HAP-1 (cell line): ENCODE results near the gene KCNJ5.

ENCODE experiments used
- DNase-seq, 2 experiments: peaks; one replicate each; pipeline ENCODE4 v3.0.0-alpha.2; 2016 to 2020; ENCODE audit warnings: low spot score in 2 of 2
- H3K27me3 ChIP-seq: fragments of 250-450 bp; sonication (Bioruptor Pico); 2 replicates; pipeline ENCODE4 v1.5.1; 2020; ENCODE audit warnings: low read depth, mild to moderate bottlenecking, moderate library complexity
- H3K36me3 ChIP-seq: fragments of 250-450 bp; sonication (Bioruptor Pico); replicated peaks from 2 replicates; pipeline ENCODE4 v1.5.1; 2020; ENCODE audit warnings: mild to moderate bottlenecking
- H3K4me1 ChIP-seq: fragments of 250-450 bp; sonication (Bioruptor Pico); 2 replicates; pipeline ENCODE4 v1.5.1; 2020; ENCODE audit warnings: mild to moderate bottlenecking
- H3K4me3 ChIP-seq: fragments of 250-450 bp; sonication (Bioruptor Pico); 2 replicates; pipeline ENCODE4 v1.5.1; 2020; ENCODE audit warnings: mild to moderate bottlenecking, moderate library complexity
- H3K9me3 ChIP-seq: fragments of 250-450 bp; sonication (Bioruptor Pico); 2 replicates; pipeline ENCODE4 v1.5.1; 2020; ENCODE audit warnings: mild to moderate bottlenecking, moderate library complexity
- in situ Hi-C: fragments of 300-500 bp; cut with MboI; formaldehyde crosslinking; loops from 3 replicates; pipeline ENCODE4 v1.14.3; 2020; ENCODE audit warnings: low sequenced_read_pairs, inconsistent platforms, mixed read lengths

Gene KCNJ5

GRCh38 chr11:128929468-128929867 lies 38.3 kb downstream of the KCNJ5 start:
- Histone ChIP-seq H3K27me3 (no peaks in the 10 kb centered on the region), H3K36me3 (no peaks in the 10 kb centered on the region), H3K9me3 (no peaks in the 10 kb centered on the region), H3K4me3 (no peak overlapping the region), H3K4me1 (no peaks in the 10 kb centered on the region)
- DNase-seq = no peak
- in situ Hi-C loops = no loop called here

- in situ Hi-C loops = no loop called here
- Histone ChIP-seq H3K36me3 (no peaks in the 10 kb centered on the region), H3K27me3 (no peaks in the 10 kb centered on the region), H3K4me1 (no peaks in the 10 kb centered on the region), H3K9me3 (no peaks in the 10 kb centered on the region), H3K4me3 (no peak overlapping the region)
- DNase-seq = no peak
Observed at GRCh38 chr11:128929991-128930390, 38.8 kb downstream of the KCNJ5 start.

- no peak for DNase-seq
- H3K4me1 ChIP-seq = no peaks in the 10 kb centered on the region
- no peak overlapping the region for H3K4me3 ChIP-seq
- in situ Hi-C loops = no loop called here
- H3K9me3 ChIP-seq = no peaks in the 10 kb centered on the region
- H3K36me3 ChIP-seq = no peaks in the 10 kb centered on the region
- H3K27me3 ChIP-seq = no peaks in the 10 kb centered on the region
Observed at GRCh38 chr11:128931066-128931465, 39.9 kb downstream of the KCNJ5 start.

- no peaks in the 10 kb centered on the region for H3K36me3 ChIP-seq
- no peak for DNase-seq
- no peaks in the 10 kb centered on the region for H3K9me3 ChIP-seq
- in situ Hi-C loops = no loop called here
- no peaks in the 10 kb centered on the region for H3K27me3 ChIP-seq
- H3K4me1 ChIP-seq = no peaks in the 10 kb centered on the region
- H3K4me3 ChIP-seq = no peak overlapping the region
Observed at GRCh38 chr11:128931668-128932067, 40.5 kb downstream of the KCNJ5 start.

GRCh38 chr11:128933481-128934178 lies 42.5 kb downstream of the KCNJ5 start:
- in situ Hi-C loops = no loop called here
- H3K4me3 ChIP-seq = no peak overlapping the region
- no peaks in the 10 kb centered on the region for H3K27me3 ChIP-seq
- no peaks in the 10 kb centered on the region for H3K4me1 ChIP-seq
- no peaks in the 10 kb centered on the region for H3K9me3 ChIP-seq
- H3K36me3 ChIP-seq = no peaks in the 10 kb centered on the region
- DNase-seq = no peak

- H3K4me1 ChIP-seq = no peaks in the 10 kb centered on the region
- in situ Hi-C loops = no loop called here
- no peak for DNase-seq
- H3K27me3 ChIP-seq = no peaks in the 10 kb centered on the region
- no peaks in the 10 kb centered on the region for H3K9me3 ChIP-seq
- no peak overlapping the region for H3K4me3 ChIP-seq
- H3K36me3 ChIP-seq = no peaks in the 10 kb centered on the region
Observed at GRCh38 chr11:128934351-128934750, 43.2 kb downstream of the KCNJ5 start.

- Histone ChIP-seq H3K4me3 (no peak overlapping the region), H3K9me3 (no peaks in the 10 kb centered on the region), H3K27me3 (no peaks in the 10 kb centered on the region), H3K4me1 (no peaks in the 10 kb centered on the region), H3K36me3 (no peaks in the 10 kb centered on the region)
- in situ Hi-C loops = no loop called here
- DNase-seq = no peak
Observed at GRCh38 chr11:128934926-128935325, 43.8 kb downstream of the KCNJ5 start.

DNA sequence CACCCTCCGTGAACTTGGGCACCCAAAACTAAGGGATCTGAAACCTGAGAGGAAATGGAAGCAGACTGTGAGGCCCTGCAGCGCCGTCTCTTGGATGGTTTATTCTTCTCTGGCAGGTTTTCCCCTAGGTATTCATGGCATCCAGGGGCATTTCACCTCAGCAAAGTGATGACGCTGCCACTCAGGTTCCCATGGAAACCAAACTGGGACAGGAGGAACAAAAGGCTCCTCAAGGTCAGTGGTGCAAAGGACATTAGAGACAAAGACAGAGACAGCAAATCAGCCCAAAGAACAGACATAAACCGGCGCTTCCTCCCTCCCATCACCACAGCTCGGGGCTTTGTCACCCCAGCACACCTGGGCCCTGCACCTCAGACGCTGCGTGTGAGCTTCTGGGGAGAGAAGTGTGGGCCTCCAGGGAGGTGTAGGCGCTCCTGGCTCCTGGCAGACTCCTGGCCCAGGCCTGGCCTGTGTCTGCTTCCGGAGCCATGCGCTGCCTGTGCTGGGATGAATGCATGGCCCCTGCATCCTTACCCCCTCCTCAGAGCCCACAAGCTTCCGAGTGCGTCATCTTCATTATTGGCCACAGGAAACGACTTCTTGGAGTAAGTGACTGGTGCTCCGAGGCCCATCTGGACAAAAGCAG lies 45.6 kb downstream of the KCNJ5 start:
- H3K4me1 ChIP-seq = no peaks in the 10 kb centered on the region
- in situ Hi-C loops = no loop called here
- H3K36me3 ChIP-seq = no peaks in the 10 kb centered on the region
- DNase-seq = peak in 1 of 2 experiments; percentile 15
- no peaks in the 10 kb centered on the region for H3K27me3 ChIP-seq
- no peaks in the 10 kb centered on the region for H3K9me3 ChIP-seq
- H3K4me3 ChIP-seq = no peak overlapping the region

DNA sequence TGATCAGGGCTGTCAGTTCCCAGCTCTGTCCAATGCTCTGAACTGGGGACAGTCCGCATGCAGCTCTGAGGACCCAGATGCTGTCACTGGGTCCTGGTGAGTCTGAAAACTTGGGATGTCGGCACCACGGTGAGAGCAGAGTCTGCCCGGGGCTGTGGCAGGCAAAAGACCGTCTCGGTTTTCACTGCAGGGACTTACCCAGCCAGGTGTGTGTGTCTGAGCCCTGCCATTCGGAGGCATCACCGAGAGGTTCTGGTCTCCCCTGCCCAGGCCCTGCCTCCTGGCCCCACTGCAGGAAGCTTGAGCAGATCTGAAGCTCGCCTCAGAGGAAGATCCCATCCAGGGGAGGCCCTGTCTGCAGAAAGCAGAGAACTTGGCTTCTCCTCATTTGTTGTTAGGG lies 46.3 kb downstream of the KCNJ5 start:
- H3K9me3 ChIP-seq = no peaks in the 10 kb centered on the region
- H3K4me3 ChIP-seq = no peak overlapping the region
- no peak for DNase-seq
- in situ Hi-C loops = no loop called here
- no peaks in the 10 kb centered on the region for H3K4me1 ChIP-seq
- no peaks in the 10 kb centered on the region for H3K36me3 ChIP-seq
- H3K27me3 ChIP-seq = no peaks in the 10 kb centered on the region

GRCh38 chr11:128938156-128938885 lies 47.2 kb downstream of the KCNJ5 start:
- no peaks in the 10 kb centered on the region for H3K36me3 ChIP-seq
- H3K4me1 ChIP-seq = no peaks in the 10 kb centered on the region
- H3K27me3 ChIP-seq = no peaks in the 10 kb centered on the region
- DNase-seq = no peak
- H3K4me3 ChIP-seq = no peak overlapping the region
- H3K9me3 ChIP-seq = no peaks in the 10 kb centered on the region
- in situ Hi-C loops = no loop called here

DNA sequence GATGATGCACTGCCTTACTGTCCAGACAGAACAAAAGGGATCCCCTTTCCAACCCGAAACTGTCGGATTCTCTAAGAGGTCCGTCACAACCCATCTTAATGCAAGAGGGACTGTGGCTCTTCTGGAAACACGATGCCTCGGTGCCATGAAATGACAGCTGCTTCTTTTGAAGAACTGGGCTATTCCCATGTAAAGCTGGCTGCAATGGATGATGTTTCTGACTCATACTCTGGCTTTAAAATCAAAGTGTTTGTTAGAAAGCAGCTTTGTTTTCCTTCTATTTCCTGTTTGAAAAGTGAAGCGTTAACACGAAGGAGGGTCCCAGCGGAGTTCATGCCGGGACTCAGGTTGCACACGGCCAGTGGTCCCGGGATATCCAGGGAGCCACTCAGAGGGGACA lies 48.4 kb downstream of the KCNJ5 start:
- no peak for DNase-seq
- in situ Hi-C loops = no loop called here

DNA sequence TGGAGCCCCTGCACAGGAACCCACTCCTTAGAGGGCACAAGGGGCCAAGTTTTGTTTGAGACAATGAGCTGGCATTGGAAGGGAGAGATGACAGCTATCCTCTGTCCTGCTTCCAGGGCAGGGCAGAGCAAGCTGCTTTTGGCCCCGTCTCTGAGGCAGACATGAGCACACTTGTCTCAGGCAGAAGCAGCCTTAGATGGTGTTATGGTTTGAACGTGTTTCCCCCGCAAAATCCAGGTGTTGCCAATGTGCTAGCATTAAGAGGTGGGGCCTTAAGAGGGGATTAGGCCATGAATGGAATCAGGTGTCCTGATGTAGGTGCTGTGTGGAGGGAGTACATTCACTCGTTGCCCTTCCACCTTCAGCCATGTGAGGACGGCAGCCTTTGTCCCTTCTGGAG lies 49.0 kb downstream of the KCNJ5 start:
- DNase-seq = no peak
- Histone ChIP-seq H3K4me3 (no peak overlapping the region), H3K36me3 (no peaks in the 10 kb centered on the region), H3K4me1 (no peaks in the 10 kb centered on the region), H3K27me3 (no peaks in the 10 kb centered on the region), H3K9me3 (no peaks in the 10 kb centered on the region)
- in situ Hi-C loops = no loop called here

More for the DNA sequence above, 48.4 kb downstream of the KCNJ5 start:
- Histone ChIP-seq H3K36me3 (no peaks in the 10 kb centered on the region), H3K4me1 (no peaks in the 10 kb centered on the region), H3K4me3 (no peak overlapping the region), H3K9me3 (no peaks in the 10 kb centered on the region), H3K27me3 (no peaks in the 10 kb centered on the region)

DNA sequence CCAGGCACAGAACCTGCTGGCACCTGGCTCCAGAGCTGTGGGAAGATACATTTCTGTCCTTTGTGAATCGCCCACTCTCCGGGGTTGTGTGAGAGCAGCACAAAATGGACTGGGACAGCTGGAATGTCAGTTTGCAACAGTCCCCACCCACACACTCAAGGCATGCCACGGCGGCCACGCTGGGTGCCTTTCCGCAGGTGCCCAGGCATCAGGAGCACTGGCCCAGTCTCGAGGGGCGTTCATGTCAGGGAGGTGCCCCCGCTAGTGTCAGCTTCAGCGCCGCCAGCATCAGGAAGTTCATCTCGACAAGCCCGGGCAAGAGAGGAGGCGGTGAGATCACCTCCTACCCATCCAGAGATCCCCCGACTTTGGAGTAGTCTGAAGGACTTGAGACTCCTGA lies 49.4 kb downstream of the KCNJ5 start:
- in situ Hi-C loops = no loop called here
- no peaks in the 10 kb centered on the region for H3K36me3 ChIP-seq
- DNase-seq = no peak
- no peaks in the 10 kb centered on the region for H3K9me3 ChIP-seq
- no peaks in the 10 kb centered on the region for H3K4me1 ChIP-seq
- no peaks in the 10 kb centered on the region for H3K27me3 ChIP-seq
- H3K4me3 ChIP-seq = no peak overlapping the region

GRCh38 chr11:128941110-128941509 lies 50.0 kb downstream of the KCNJ5 start:
- in situ Hi-C loops = no loop called here
- no peaks in the 10 kb centered on the region for H3K36me3 ChIP-seq

More at GRCh38 chr11:128941110-128941509, 50.0 kb downstream of the KCNJ5 start:
- Histone ChIP-seq H3K4me3 (no peak overlapping the region), H3K4me1 (no peaks in the 10 kb centered on the region), H3K9me3 (no peaks in the 10 kb centered on the region), H3K27me3 (no peaks in the 10 kb centered on the region)
- no peak for DNase-seq
